ENCODE results near the gene WRAP53.

Gene WRAP53

DNA sequence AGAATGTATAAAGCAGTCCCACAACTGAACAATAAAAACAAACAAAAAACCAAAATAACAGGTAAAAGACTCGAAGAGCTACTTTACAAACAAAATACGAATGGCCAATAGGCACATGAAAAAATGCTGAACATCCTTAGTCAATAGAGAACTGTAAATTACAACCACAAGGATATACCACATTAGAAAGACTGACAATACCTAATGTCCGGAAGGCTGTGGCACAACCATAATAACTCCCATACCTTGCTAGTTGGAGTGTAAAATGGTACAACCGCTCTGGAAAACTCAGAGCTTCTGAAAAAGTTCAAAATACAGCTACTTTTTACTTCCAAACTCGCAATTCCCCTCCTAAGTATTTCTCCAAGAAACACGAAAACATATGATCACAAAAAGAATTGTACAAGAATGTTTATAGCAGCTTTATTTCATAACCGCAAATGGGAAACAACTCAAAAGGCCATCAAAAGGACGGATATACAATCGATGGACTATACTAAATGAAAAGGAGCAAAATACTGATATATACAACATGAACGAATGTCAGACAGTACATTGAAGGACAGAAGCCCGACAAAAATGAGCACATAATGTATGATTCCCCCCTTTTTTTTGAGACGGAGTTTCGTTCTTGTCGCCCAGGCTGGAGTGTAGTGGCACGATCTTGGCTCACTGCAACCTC lies 3.3 kb upstream of the WRAP53 start:
- Histone ChIP-seq H3K79me2 (ENCODE audit: insufficient read depth, low read length) (peaks cover 75% of the 10 kb centered on the region), H3K9me2 (replicated peaks; ENCODE audit: insufficient read depth, low read length) (no peaks in the 10 kb centered on the region), H3K27me3 (ENCODE audit: low read length) (no peaks in the 10 kb centered on the region), H3K9ac (ENCODE audit: low read length) (peak overlapping the region; percentile 87), H3K36me3 (ENCODE audit: low read length) (peaks cover 18% of the 10 kb centered on the region), H3K4me3 (ENCODE audit: insufficient read depth, low read length, poor library complexity, severe bottlenecking) (peak overlapping the region; percentile 86), H4K20me1 (ENCODE audit: low read depth, low read length) (peaks cover 26% of the 10 kb centered on the region), H3K4me2 (ENCODE audit: low read depth, low read length, poor library complexity, severe bottlenecking) (peak overlapping the region; percentile 78), H3K27ac (ENCODE audit: low read depth, low read length) (no peak overlapping the region), H2AFZ (ENCODE audit: low read depth, low read length, severe bottlenecking) (no peak overlapping the region), H3F3A (ENCODE audit: insufficient read depth) (peaks cover 15% of the 10 kb centered on the region), H3K9me3 (ENCODE audit: insufficient read depth, low read length) (no peaks in the 10 kb centered on the region)
- TF ChIP-seq EZH2phosphoT487 (conservative IDR thresholded peaks at IDR 0.05; ENCODE audit: low read length), result no peak
- TF ChIP-seq CTCF (IDR thresholded peaks at IDR 0.05; ENCODE audit: insufficient read depth, low read length, poor library complexity, severe bottlenecking), result no peak

DNA sequence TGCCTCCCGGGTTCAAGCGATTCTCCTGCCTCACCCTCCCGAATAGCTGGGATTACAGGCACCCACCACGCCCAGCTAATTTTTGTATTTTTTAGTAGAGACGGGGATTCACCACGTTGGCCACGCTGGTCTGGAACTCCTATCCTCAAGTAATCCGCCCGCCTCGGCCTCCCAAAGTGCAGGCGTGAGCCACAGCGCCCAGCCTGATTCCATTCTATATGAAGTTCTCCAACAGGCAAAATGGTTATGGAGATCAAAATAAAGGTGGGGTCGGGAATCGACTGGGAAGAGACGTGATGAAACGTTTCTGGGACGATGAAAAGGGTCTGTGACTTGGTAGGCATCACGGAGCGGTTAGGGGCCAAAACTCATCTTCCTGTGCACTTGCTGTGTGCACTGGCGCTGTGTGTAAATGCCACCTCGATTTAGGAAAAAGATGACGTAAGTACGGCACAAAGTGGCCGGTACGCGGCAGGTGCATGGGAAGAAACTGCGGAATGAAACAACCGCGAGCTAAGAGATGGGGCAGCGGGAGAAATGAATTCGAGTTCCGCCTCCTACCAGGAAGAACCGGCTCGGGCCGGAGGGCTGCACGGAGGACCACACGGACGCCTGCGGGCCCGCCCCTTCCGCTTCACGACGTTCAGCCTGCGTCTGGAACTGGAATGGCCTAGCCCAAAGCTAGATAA lies 2.6 kb upstream of the WRAP53 start:
- Histone ChIP-seq H3K27ac (ENCODE audit: low read depth, low read length) (peak overlapping the region; percentile 84), H3K9me3 (ENCODE audit: insufficient read depth, low read length) (no peaks in the 10 kb centered on the region), H3K9ac (ENCODE audit: low read length) (peak overlapping the region; percentile 87), H3F3A (ENCODE audit: insufficient read depth) (peaks cover 15% of the 10 kb centered on the region), H2AFZ (ENCODE audit: low read depth, low read length, severe bottlenecking) (no peak overlapping the region), H3K9me2 (replicated peaks; ENCODE audit: insufficient read depth, low read length) (no peaks in the 10 kb centered on the region), H4K20me1 (ENCODE audit: low read depth, low read length) (peaks cover 26% of the 10 kb centered on the region), H3K4me2 (ENCODE audit: low read depth, low read length, poor library complexity, severe bottlenecking) (peak overlapping the region; percentile 78), H3K27me3 (ENCODE audit: low read length) (no peaks in the 10 kb centered on the region), H3K4me3 (ENCODE audit: insufficient read depth, low read length, poor library complexity, severe bottlenecking) (peak overlapping the region; percentile 86), H3K79me2 (ENCODE audit: insufficient read depth, low read length) (peaks cover 70% of the 10 kb centered on the region), H3K36me3 (ENCODE audit: low read length) (peaks cover 18% of the 10 kb centered on the region)
- TF ChIP-seq EZH2phosphoT487 (conservative IDR thresholded peaks at IDR 0.05; ENCODE audit: low read length), result no peak
- no peak for TF ChIP-seq CTCF (IDR thresholded peaks at IDR 0.05; ENCODE audit: insufficient read depth, low read length, poor library complexity, severe bottlenecking)

DNA sequence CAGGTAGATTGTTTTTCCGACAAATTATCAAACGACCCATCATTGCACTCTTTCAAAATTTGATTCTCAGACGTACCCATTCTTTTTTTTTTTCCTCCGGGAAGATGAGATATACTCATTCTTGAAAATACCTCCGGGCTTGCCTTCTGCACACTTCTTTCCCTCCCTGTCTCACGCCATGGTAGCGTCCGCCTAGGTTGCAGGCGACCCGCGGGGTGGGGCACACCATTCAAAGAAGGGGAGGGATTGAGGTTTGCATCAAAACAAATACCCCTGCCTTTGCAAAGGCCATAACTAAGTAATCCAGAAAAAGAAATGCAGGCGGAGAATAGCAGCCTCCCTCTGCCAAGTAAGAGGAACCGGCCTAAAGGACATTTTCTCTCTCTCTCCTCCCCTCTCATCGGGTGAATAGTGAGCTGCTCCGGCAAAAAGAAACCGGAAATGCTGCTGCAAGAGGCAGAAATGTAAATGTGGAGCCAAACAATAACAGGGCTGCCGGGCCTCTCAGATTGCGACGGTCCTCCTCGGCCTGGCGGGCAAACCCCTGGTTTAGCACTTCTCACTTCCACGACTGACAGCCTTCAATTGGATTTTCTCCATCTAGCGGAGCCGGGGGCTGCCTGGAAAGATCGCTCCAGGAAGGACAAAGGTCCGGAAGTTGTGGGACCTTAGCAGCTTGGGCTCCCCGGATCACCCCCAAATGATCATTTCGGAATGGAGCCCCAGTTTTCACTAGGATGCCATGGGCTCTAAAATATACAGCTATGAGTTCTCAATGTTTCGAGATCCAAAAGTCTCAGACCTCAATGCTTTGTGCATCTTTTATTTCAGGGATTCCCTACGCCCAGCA lies 1.8 kb upstream of the WRAP53 start:
- H3K9me3 ChIP-seq (ENCODE audit: insufficient read depth, low read length), result no peaks in the 10 kb centered on the region
- H4K20me1 ChIP-seq (ENCODE audit: low read depth, low read length), result peaks cover 26% of the 10 kb centered on the region
- peak overlapping the region; percentile 84 for H3K27ac ChIP-seq (ENCODE audit: low read depth, low read length)
- peak overlapping the region; percentile 87 for H3K9ac ChIP-seq (ENCODE audit: low read length)
- H2AFZ ChIP-seq (ENCODE audit: low read depth, low read length, severe bottlenecking), result no peak overlapping the region
- H3F3A ChIP-seq (ENCODE audit: insufficient read depth), result peaks cover 15% of the 10 kb centered on the region
- peaks cover 65% of the 10 kb centered on the region for H3K79me2 ChIP-seq (ENCODE audit: insufficient read depth, low read length)
- TF ChIP-seq CTCF (IDR thresholded peaks at IDR 0.05; ENCODE audit: insufficient read depth, low read length, poor library complexity, severe bottlenecking), result no peak
- no peak for TF ChIP-seq EZH2phosphoT487 (conservative IDR thresholded peaks at IDR 0.05; ENCODE audit: low read length)
- H3K4me3 ChIP-seq (ENCODE audit: insufficient read depth, low read length, poor library complexity, severe bottlenecking), result peak overlapping the region; percentile 86
- H3K36me3 ChIP-seq (ENCODE audit: low read length), result peaks cover 18% of the 10 kb centered on the region
- no peaks in the 10 kb centered on the region for H3K9me2 ChIP-seq (replicated peaks; ENCODE audit: insufficient read depth, low read length)
- peak overlapping the region; percentile 78 for H3K4me2 ChIP-seq (ENCODE audit: low read depth, low read length, poor library complexity, severe bottlenecking)
- H3K27me3 ChIP-seq (ENCODE audit: low read length), result no peaks in the 10 kb centered on the region
